ENCODE results near the gene SYCP2L. TPM values are rescaled to one million over a fixed set of nuclear protein-coding genes. Genes with fewer than 3 reads are reported as not detected.

The SYCP2L gene
- polyA plus RNA-seq, 1 donor from 2014 or later: 9.4 TPM

- H4K20me1 ChIP-seq (ENCODE audit: insufficient read depth): no peaks in the 10 kb centered on the region
- H2AFZ ChIP-seq (ENCODE audit: low read depth, low read length): no peak overlapping the region
- H3K27me3 ChIP-seq (ENCODE audit: insufficient read depth, low read depth, low read length): no peaks in the 10 kb centered on the region
- H3K36me3 ChIP-seq (ENCODE audit: insufficient read depth, low read length): no peaks in the 10 kb centered on the region
- no peaks in the 10 kb centered on the region for H3K79me2 ChIP-seq (replicated peaks; ENCODE audit: insufficient read depth, low read length)
- TF ChIP-seq RAD21 (conservative IDR thresholded peaks at IDR 0.05) (no peak), EZH2 (IDR thresholded peaks at IDR 0.05; ENCODE audit: borderline replicate concordance, insufficient read depth, low read length, poor library complexity, severe bottlenecking) (no peak), MXI1 (conservative IDR thresholded peaks at IDR 0.05; ENCODE audit: poor library complexity, severe bottlenecking) (no peak), CTCF (IDR thresholded peaks at IDR 0.05; ENCODE audit: poor library complexity, severe bottlenecking) (no peak), SMC3 (conservative IDR thresholded peaks at IDR 0.05; ENCODE audit: poor library complexity) (no peak), TAF1 (IDR thresholded peaks at IDR 0.05; ENCODE audit: low read depth) (no peak), REST (IDR thresholded peaks at IDR 0.05; ENCODE audit: borderline replicate concordance) (no peak)
- H3K4me2 ChIP-seq (ENCODE audit: low read length): no peak overlapping the region
- H3K9me3 ChIP-seq (ENCODE audit: low read length): no peaks in the 10 kb centered on the region
- H3K9ac ChIP-seq (ENCODE audit: low read length): no peak overlapping the region
- no peaks in the 10 kb centered on the region for H3K9me2 ChIP-seq (ENCODE audit: insufficient read depth, low read length)
- no peaks in the 10 kb centered on the region for H3F3A ChIP-seq (ENCODE audit: insufficient read depth, low read length, poor library complexity, severe bottlenecking)
- H3K4me3 ChIP-seq (ENCODE audit: low read length): no peak overlapping the region
- no peak overlapping the region for H3K27ac ChIP-seq (ENCODE audit: low read length)
Measured at GRCh38 chr6:11018225-11018624, 131.4 kb downstream of the SYCP2L start.

- no peak overlapping the region for H3K4me2 ChIP-seq (ENCODE audit: low read length)
- no peaks in the 10 kb centered on the region for H3K9me2 ChIP-seq (ENCODE audit: insufficient read depth, low read length)
- no peak overlapping the region for H3K4me3 ChIP-seq (ENCODE audit: low read length)
- no peak overlapping the region for H2AFZ ChIP-seq (ENCODE audit: low read depth, low read length)
- H3F3A ChIP-seq (ENCODE audit: insufficient read depth, low read length, poor library complexity, severe bottlenecking): no peaks in the 10 kb centered on the region
- H3K36me3 ChIP-seq (ENCODE audit: insufficient read depth, low read length): no peaks in the 10 kb centered on the region
- no peak overlapping the region for H3K9ac ChIP-seq (ENCODE audit: low read length)
- no peaks in the 10 kb centered on the region for H3K79me2 ChIP-seq (replicated peaks; ENCODE audit: insufficient read depth, low read length)
- H3K9me3 ChIP-seq (ENCODE audit: low read length): no peaks in the 10 kb centered on the region
- no peaks in the 10 kb centered on the region for H3K27me3 ChIP-seq (ENCODE audit: insufficient read depth, low read depth, low read length)
- no peaks in the 10 kb centered on the region for H4K20me1 ChIP-seq (ENCODE audit: insufficient read depth)
- no peak overlapping the region for H3K27ac ChIP-seq (ENCODE audit: low read length)
- no peak for TF ChIP-seq EZH2 (IDR thresholded peaks at IDR 0.05; ENCODE audit: borderline replicate concordance, insufficient read depth, low read length, poor library complexity, severe bottlenecking)
- TF ChIP-seq REST (IDR thresholded peaks at IDR 0.05; ENCODE audit: borderline replicate concordance): no peak
- no peak for TF ChIP-seq CTCF (IDR thresholded peaks at IDR 0.05; ENCODE audit: poor library complexity, severe bottlenecking)
- no peak for TF ChIP-seq SMC3 (conservative IDR thresholded peaks at IDR 0.05; ENCODE audit: poor library complexity)
- no peak for TF ChIP-seq EP300 (conservative IDR thresholded peaks at IDR 0.05; ENCODE audit: poor library complexity, severe bottlenecking)
- TF ChIP-seq POLR2AphosphoS5 (IDR thresholded peaks at IDR 0.05): no peak
- TF ChIP-seq MXI1 (conservative IDR thresholded peaks at IDR 0.05; ENCODE audit: poor library complexity, severe bottlenecking): no peak
- TF ChIP-seq RAD21 (conservative IDR thresholded peaks at IDR 0.05): no peak
- TF ChIP-seq TAF1 (IDR thresholded peaks at IDR 0.05; ENCODE audit: low read depth): no peak
Measured at GRCh38 chr6:11021003-11021402, 134.2 kb downstream of the SYCP2L start.
